Tibial artery (tissue), 4 donors: ENCODE data around the gene ZNF550.
"Not testable (repeated sequence)": the region's sequence is repeated elsewhere in the genome, so short reads cannot be mapped to it uniquely, and the experiment has no call there.

Experiments
- DNase-seq, 2 donors: peaks; one replicate each; pipeline ENCODE4 v3.0.0-alpha.2; 2019
- H3K27ac ChIP-seq, 2 donors: fragments of 200-600 bp; sonication (generic) in 1 of 2; 1 replicate in 1 of 2; 2 replicates in 1 of 2; pipeline ENCODE4 v1.5.1; 2018 to 2019; ENCODE audit warnings: mild to moderate bottlenecking in 1 of 2
- H3K27me3 ChIP-seq, 2 donors: fragments of 200-600 bp; sonication (generic) in 1 of 2; one replicate each; pipeline versions ENCODE4 v1.5.1 to v1.6.0; 2016 to 2019
- H3K36me3 ChIP-seq, 3 donors: fragments of 200-600 bp; sonication (generic) in 2 of 3; one replicate each; pipeline ENCODE4 v1.5.1; 2016 to 2019; ENCODE audit warnings: mild to moderate bottlenecking in 2 of 3
- H3K4me1 ChIP-seq, 4 donors: fragments of 200-600 bp; sonication (generic) in 2 of 4; 1 replicate in 3 of 4; 2 replicates in 1 of 4; pipeline ENCODE4 v1.5.1; 2016 to 2019
- H3K4me3 ChIP-seq, 2 donors: fragments of 200-600 bp; sonication (generic) in 1 of 2; 1 replicate in 1 of 2; 2 replicates in 1 of 2; pipeline ENCODE4 v1.5.1; 2018 to 2019; ENCODE audit warnings: mild to moderate bottlenecking in 2 of 2
- H3K9me3 ChIP-seq, 3 donors: fragments of 200-600 bp; sonication (generic) in 1 of 3; one replicate each; pipeline ENCODE4 v1.5.1; 2016 to 2019
- intact Hi-C: fragments of 100-400 bp; cut with DNase I; formaldehyde crosslinking; loops from one replicate; pipeline ENCODE4 v1.15.0; 2023; ENCODE audit warnings: low total_unique reads
- TF ChIP-seq, protein P1 (sequence below), 2 experiments: fragments of 200-600 bp in 1 of 2; fragments of 450-650 bp in 1 of 2; IDR thresholded peaks; one replicate each; pipeline ENCODE4 v1.5.1; 2017 to 2019; ENCODE audit warnings: antibody characterized with exemption in 2 of 2, mild to moderate bottlenecking in 1 of 2, moderate library complexity in 1 of 2

The ZNF550 gene

DNA sequence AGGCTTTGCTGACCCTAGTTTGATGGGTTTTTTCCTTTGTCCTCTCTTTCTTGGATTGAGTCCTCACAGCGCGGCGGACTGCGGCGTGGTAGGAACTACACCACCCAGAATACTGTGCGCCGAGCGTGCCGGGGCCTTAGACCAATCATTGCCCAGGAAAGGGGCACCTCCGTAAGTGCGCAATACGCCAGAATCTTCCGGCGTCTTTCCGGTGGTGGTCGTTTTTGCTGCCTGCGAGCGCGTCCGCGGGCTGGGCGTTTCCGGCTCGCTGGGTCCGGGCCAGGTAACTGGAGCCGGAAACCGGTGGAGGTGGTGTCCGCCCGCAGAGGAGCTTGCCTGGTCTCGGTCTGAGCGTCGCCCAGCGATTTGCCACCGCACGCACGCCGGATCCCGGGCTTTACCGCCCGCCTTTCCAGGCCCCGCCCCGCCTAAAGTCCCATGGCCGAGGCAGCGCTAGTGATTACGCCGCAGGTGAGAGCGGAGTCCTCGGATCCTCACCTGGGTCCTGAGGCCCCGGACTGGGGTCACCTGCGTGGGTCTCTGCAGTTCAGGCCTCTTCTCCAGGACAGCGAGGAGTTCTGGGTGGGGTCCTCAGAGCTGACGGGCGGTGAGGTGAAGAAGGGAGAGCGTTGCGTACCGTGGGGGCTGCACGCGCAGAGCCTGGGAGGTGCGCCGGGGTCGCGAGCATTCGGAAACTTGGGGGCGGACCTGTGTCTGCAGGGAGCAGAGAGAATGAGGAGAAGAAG is 32.4 kb downstream of the ZNF550 start, which contains the start of gene ZNF549:
ZNF549 (plus strand) TSS at position 221 of the 746 bp plus-strand sequence; CDS start at position 439, 218 bp downstream.
- Histone ChIP-seq H3K27ac (peak within 1 kb of the TSS; percentile 77 to 78), H3K4me1 (peaks cover 0 to 14% (median 9%) of the 10 kb centered on the region in 4 donors), H3K27me3 (no peaks in the 10 kb centered on the region), H3K4me3 (peak within 1 kb of the TSS; percentile 72 to 75), H3K9me3 (peaks cover 5 to 36% (median 28%) of the 10 kb centered on the region in 3 donors), H3K36me3 (peaks cover 21 to 31% (median 25%) of the 10 kb centered on the region in 3 donors)
- peak; percentile 86 to 93 for DNase-seq
- TF ChIP-seq, protein P1, sequence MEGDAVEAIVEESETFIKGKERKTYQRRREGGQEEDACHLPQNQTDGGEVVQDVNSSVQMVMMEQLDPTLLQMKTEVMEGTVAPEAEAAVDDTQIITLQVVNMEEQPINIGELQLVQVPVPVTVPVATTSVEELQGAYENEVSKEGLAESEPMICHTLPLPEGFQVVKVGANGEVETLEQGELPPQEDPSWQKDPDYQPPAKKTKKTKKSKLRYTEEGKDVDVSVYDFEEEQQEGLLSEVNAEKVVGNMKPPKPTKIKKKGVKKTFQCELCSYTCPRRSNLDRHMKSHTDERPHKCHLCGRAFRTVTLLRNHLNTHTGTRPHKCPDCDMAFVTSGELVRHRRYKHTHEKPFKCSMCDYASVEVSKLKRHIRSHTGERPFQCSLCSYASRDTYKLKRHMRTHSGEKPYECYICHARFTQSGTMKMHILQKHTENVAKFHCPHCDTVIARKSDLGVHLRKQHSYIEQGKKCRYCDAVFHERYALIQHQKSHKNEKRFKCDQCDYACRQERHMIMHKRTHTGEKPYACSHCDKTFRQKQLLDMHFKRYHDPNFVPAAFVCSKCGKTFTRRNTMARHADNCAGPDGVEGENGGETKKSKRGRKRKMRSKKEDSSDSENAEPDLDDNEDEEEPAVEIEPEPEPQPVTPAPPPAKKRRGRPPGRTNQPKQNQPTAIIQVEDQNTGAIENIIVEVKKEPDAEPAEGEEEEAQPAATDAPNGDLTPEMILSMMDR (IDR thresholded peaks at IDR 0.05), result peak in 1 of 2 experiments; percentile 28
- intact Hi-C loops, result no loop called here

DNA sequence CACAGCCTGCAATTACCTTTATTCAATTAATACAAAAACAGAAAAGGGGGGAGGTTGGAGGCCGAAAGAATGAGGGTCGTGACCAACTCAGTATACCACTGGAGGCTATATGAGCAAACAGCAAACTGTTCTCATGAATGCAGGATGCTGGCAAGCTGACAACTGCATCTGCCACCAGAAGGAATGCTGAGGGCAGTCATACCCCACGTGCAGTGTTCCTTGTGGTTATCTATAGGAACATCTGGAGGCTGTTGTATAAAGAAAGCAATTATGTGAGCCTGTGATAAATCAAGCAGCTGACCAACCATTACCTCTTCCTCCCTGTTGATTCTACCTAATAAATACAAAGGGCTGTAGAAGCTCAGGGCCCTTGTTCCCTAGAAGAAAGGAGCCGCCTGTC is 41.6 kb downstream of the ZNF550 start:
- H3K4me3 ChIP-seq, H3K27ac ChIP-seq, intact Hi-C loops, DNase-seq, H3K4me1 ChIP-seq, H3K27me3 ChIP-seq: not testable (repeated sequence)
- Histone ChIP-seq H3K36me3 (peaks cover 41 to 61% (median 47%) of the 10 kb centered on the region in 3 donors), H3K9me3 (peaks cover 0 to 50% (median 30%) of the 10 kb centered on the region in 3 donors)

DNA sequence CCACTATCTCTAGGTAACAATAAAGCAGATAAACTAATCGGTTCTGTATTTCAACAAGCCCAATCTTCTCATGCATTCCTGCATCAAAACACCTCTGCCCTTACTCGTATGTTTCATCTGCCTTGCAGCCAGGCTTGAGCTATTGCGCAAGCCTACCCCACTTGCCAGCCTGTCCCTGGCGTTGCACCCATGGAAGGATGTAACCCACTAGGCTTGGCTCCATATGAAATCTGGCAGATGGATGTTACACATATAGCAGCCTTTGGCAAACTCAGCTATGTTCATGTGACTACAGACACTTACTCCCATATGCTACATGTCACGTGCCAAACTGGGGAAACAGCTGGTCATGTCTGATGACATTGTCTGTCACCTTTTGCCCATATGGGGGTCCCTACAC is 44.4 kb downstream of the ZNF550 start:
- intact Hi-C loops, result no loop called here
- peaks cover 3 to 64% (median 56%) of the 10 kb centered on the region in 3 donors for H3K9me3 ChIP-seq
- no peaks in the 10 kb centered on the region for H3K4me1 ChIP-seq

DNA sequence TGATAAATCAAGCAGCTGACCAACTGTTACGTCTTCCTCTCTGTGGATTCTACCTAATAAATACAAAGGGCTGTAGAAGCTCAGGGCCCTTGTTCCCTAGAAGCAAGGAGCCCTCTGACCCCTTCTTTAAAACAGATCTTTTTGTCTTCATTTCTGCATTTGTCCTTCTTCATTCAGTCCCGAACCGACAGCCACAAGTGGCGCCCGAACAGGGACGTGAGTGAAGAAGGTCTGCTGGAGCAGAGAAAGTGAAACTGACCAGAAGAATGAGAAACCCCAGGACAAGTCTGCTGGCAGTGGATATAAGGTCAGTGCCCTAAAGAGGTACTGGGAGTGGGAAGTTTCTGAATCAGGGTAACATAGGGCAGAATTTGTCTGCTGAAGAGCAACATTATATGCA is 46.8 kb downstream of the ZNF550 start:
- no peaks in the 10 kb centered on the region for H3K27me3 ChIP-seq
- H3K9me3 ChIP-seq, result peaks cover 3 to 65% (median 64%) of the 10 kb centered on the region in 3 donors
- intact Hi-C loops, result no loop called here
- TF ChIP-seq, protein P1 (IDR thresholded peaks at IDR 0.05), result no peak
- H3K4me3 ChIP-seq, result no peak overlapping the region
- H3K27ac ChIP-seq, result no peak overlapping the region
- H3K4me1 ChIP-seq, result no peaks in the 10 kb centered on the region
- peaks cover 61 to 85% (median 74%) of the 10 kb centered on the region in 3 donors for H3K36me3 ChIP-seq
- DNase-seq, result no peak

More for the DNA sequence above, 44.4 kb downstream of the ZNF550 start:
- Histone ChIP-seq H3K4me3 (no peak overlapping the region), H3K36me3 (peaks cover 44 to 67% (median 66%) of the 10 kb centered on the region in 3 donors), H3K27ac (no peak overlapping the region), H3K27me3 (no peaks in the 10 kb centered on the region)
- TF ChIP-seq, protein P1 (IDR thresholded peaks at IDR 0.05), result no peak
- no peak for DNase-seq

DNA sequence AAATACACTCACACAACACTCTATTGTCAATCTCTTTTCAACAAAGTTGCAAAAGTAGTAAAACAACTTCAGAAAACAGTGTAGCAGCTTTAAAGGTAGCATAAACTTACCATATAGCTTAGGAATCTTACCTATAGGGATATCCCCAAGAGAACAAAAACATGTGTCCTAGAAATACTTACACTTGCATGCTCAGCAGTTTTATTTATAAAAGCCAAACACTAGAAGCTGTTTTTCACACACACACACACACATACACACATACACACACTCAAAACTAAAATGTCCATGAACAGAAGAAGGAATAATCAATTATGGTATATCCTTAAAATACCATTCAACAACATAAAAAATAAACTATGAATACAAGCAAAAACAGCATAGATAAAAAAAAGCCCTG is 48.2 kb downstream of the ZNF550 start:
- Histone ChIP-seq H3K36me3 (peaks cover 66 to 86% (median 74%) of the 10 kb centered on the region in 3 donors), H3K4me1 (no peaks in the 10 kb centered on the region), H3K9me3 (peaks cover 3 to 72% (median 69%) of the 10 kb centered on the region in 3 donors), H3K27ac (no peak overlapping the region), H3K4me3 (no peak overlapping the region), H3K27me3 (no peaks in the 10 kb centered on the region)
- intact Hi-C loops, result no loop called here
- DNase-seq, result no peak
- TF ChIP-seq, protein P1 (IDR thresholded peaks at IDR 0.05), result no peak

GRCh38 chr19:57506163-57506562 is 53.5 kb downstream of the ZNF550 start:
- H3K4me3 ChIP-seq, result no peak overlapping the region
- TF ChIP-seq, protein P1 (IDR thresholded peaks at IDR 0.05), result no peak
- H3K27me3 ChIP-seq, result no peaks in the 10 kb centered on the region
- H3K27ac ChIP-seq, result no peak overlapping the region
- intact Hi-C loops, result no loop called here
- DNase-seq, result no peak
- H3K4me1 ChIP-seq, result peaks cover 0 to under 1% (median 0%) of the 10 kb centered on the region in 4 donors
- peaks cover 66 to 76% (median 66%) of the 10 kb centered on the region in 3 donors for H3K36me3 ChIP-seq
- H3K9me3 ChIP-seq, result peaks cover 0 to 67% (median 29%) of the 10 kb centered on the region in 3 donors

GRCh38 chr19:57500400-57500799 is 59.3 kb downstream of the ZNF550 start:
- H3K9me3 ChIP-seq, result peaks cover 0 to 41% (median 12%) of the 10 kb centered on the region in 3 donors
- intact Hi-C loops, result not testable (repeated sequence)

DNA sequence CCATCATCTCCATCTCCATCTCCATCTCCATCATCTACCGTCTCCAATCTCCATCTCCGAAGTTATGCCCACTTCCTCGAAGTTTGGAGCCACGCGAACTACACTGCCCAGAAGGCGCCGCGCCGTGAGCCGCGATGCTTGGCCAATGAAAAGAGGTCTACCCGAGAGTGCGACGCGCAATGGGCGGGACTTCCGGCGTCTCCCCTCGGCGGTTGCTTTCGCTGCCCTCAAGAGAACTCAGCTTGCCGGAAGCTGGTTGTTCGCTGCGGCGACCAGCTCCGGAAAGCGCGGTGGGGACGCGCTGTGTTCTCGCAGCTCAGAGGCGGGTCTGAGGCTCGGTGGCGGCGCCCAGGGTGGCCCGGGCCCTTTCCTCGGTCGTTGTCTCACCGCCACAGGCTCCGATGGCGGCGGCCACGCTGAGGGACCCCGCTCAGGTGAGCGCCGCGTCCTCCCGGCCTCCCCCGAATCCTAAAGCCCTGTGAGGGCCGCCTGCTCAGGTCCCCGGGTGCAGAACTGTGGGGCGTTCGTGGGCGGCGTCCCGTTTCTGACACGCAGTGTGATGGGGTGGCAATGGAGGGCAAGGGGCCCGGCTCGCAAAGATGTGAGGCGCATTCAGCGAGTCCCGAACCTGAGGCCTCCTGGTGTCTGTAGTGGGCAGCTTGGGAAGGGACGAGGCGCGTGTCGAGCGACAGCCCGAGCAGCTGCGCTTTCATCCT is 59.8 kb downstream of the ZNF550 start, which contains the start of gene ZNF773:
ZNF773 (plus strand) TSS at position 259 of the 716 bp plus-strand sequence; CDS start at position 402, 143 bp downstream.
- Histone ChIP-seq H3K36me3 (peaks cover 24 to 31% (median 25%) of the 10 kb centered on the region in 3 donors), H3K4me3 (peak within 1 kb of the TSS; percentile 87 to 89), H3K27ac (peak within 1 kb of the TSS; percentile 86 to 90), H3K9me3 (peaks cover 0 to 46% (median 12%) of the 10 kb centered on the region in 3 donors)
- H3K27me3 ChIP-seq, intact Hi-C loops, H3K4me1 ChIP-seq: not testable (repeated sequence)
- peak; percentile 92 to 95 for DNase-seq

More at GRCh38 chr19:57500400-57500799, 59.3 kb downstream of the ZNF550 start:
- not testable (repeated sequence) for H3K27ac ChIP-seq, H3K27me3 ChIP-seq, DNase-seq, H3K4me1 ChIP-seq
- Histone ChIP-seq H3K36me3 (peaks cover 24 to 31% (median 25%) of the 10 kb centered on the region in 3 donors), H3K4me3 (peak overlapping the region; percentile 87 to 89)
